GM10266 (cell line): Measurements from ENCODE around the gene C6orf47.

Experiments
- DNase-seq: peaks from one replicate; pipeline ENCODE4 v3.0.0; 2012; ENCODE audit errors: extremely low spot score
- CTCF ChIP-seq: IDR thresholded peaks from 2 replicates; pipeline ENCODE4 v1.5.1; 2012; ENCODE audit warnings: mild to moderate bottlenecking, low read depth; ENCODE audit not compliant: control insufficient read depth, insufficient read depth; ENCODE audit errors: missing control alignments

Gene C6orf47

GRCh38 chr6:31691564-31692108, 31.1 kb upstream of the C6orf47 start:
- no peak for DNase-seq
- no peak for TF ChIP-seq CTCF

GRCh38 chr6:31691078-31691463, 30.5 kb upstream of the C6orf47 start:
- no peak for TF ChIP-seq CTCF
- no peak for DNase-seq

GRCh38 chr6:31690231-31691077, 29.9 kb upstream of the C6orf47 start:
- no peak for TF ChIP-seq CTCF
- DNase-seq = no peak

GRCh38 chr6:31689249-31690110, 28.9 kb upstream of the C6orf47 start:
- DNase-seq = no peak
- TF ChIP-seq CTCF = peak; percentile 42

- no peak for TF ChIP-seq CTCF
- no peak for DNase-seq
These were observed 27.5 kb upstream of the C6orf47 start for GRCh38 chr6:31687860-31688693.

GRCh38 chr6:31687321-31687720, 26.7 kb upstream of the C6orf47 start:
- TF ChIP-seq CTCF = no peak
- no peak for DNase-seq
